ENCODE data around the gene LUC7L.

DNA sequence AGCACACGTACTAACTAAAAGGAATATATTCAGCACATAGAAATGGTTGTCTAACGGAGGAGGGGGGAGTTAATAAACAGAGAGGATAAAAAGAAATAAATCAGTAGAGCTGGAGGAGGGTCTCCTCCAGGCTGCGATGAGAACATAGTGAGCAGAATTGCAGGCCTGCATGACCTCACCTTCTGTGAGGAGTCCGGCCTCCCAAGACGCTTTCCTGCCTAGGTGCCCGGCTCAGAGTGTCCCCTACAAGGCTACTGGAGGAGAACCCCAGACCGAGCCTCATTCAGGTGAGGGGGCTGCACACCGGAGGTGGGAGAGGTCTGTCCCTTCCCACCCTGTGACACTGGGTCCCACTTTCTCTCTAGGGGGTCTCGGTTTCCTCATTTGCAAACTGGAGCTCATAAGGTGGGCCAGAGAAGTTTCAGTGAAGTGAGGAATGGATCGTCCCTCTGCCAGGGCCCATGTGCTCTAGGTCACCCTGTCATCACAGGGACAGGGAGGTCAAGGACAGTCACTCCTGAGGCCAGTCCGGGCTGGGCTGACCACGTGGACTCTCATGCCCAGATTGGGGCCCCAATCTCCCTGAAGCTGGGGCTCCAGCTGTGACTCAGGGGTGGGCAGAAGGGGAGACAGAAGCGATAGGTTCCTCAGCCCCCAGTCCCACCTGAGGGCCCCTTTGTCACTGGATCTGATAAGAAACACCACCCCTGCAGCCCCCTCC, 66.8 kb downstream of the LUC7L start:
- no peak for TF ChIP-seq SIN3A (IDR thresholded peaks at IDR 0.05; ENCODE audit: borderline replicate concordance, insufficient read depth, low read length)
- TF ChIP-seq TAF1 (IDR thresholded peaks at IDR 0.05; ENCODE audit: borderline replicate concordance, insufficient read depth, low read length), result no peak
- TF ChIP-seq, protein P1, sequence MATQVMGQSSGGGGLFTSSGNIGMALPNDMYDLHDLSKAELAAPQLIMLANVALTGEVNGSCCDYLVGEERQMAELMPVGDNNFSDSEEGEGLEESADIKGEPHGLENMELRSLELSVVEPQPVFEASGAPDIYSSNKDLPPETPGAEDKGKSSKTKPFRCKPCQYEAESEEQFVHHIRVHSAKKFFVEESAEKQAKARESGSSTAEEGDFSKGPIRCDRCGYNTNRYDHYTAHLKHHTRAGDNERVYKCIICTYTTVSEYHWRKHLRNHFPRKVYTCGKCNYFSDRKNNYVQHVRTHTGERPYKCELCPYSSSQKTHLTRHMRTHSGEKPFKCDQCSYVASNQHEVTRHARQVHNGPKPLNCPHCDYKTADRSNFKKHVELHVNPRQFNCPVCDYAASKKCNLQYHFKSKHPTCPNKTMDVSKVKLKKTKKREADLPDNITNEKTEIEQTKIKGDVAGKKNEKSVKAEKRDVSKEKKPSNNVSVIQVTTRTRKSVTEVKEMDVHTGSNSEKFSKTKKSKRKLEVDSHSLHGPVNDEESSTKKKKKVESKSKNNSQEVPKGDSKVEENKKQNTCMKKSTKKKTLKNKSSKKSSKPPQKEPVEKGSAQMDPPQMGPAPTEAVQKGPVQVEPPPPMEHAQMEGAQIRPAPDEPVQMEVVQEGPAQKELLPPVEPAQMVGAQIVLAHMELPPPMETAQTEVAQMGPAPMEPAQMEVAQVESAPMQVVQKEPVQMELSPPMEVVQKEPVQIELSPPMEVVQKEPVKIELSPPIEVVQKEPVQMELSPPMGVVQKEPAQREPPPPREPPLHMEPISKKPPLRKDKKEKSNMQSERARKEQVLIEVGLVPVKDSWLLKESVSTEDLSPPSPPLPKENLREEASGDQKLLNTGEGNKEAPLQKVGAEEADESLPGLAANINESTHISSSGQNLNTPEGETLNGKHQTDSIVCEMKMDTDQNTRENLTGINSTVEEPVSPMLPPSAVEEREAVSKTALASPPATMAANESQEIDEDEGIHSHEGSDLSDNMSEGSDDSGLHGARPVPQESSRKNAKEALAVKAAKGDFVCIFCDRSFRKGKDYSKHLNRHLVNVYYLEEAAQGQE (IDR thresholded peaks at IDR 0.05; ENCODE audit: insufficient read depth in 1 of 2, low read depth in 2 of 2, low read length in 2 of 2), result no peak
